Posterior cingulate gyrus (tissue), 11 donors: ENCODE results near the gene NAPG.
"Not testable (repeated sequence)": the region's sequence is repeated elsewhere in the genome, so short reads cannot be mapped to it uniquely, and the experiment has no call there.

Source experiments
- DNase-seq, 10 donors: peaks; one replicate each; pipeline versions ENCODE4 v3.0.0 to v3.0.0-alpha.2; 2020 to 2021; ENCODE audit warnings: mixed read lengths in 3 of 10
- intact Hi-C: fragments of 100-400 bp; cut with DNase I; formaldehyde crosslinking; loops from one replicate; pipeline ENCODE4 v1.15.1; 2023

Gene NAPG

DNA sequence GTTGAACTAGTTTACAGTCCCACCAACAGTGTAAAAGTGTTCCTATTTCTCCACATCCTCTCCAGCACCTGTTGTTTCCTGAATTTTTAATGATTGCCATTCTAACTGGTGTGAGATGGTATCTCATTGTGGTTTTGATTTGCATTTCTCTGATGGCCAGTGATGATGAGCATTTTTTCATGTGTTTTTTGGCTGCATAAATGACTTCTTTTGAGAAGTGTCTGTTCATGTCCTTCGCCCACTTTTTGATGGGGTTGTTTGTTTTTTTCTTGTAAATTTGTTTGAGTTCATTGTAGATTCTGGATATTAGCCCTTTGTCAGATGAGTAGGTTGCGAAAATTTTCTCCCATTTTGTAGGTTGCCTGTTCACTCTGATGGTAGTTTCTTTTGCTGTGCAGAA is 47.4 kb downstream of the NAPG start:
- DNase-seq, intact Hi-C loops: not testable (repeated sequence)

DNA sequence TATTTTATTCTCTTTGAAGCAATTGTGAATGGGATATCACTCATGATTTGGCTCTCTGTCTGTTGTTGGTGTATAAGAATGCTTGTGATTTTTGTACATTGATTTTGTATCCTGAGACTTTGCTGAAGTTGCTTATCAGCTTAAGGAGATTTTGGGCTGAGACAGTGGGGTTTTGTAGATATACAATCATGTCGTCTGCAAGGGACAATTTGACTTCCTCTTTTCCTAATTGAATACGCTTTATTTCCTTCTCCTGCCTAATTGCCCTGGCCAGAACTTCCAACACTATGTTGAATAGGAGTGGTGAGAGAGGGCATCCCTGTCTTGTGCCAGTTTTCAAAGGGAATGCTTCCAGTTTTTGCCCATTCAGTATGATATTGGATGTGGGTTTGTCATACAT is 48.6 kb downstream of the NAPG start:
- intact Hi-C loops, DNase-seq: not testable (repeated sequence)

DNA sequence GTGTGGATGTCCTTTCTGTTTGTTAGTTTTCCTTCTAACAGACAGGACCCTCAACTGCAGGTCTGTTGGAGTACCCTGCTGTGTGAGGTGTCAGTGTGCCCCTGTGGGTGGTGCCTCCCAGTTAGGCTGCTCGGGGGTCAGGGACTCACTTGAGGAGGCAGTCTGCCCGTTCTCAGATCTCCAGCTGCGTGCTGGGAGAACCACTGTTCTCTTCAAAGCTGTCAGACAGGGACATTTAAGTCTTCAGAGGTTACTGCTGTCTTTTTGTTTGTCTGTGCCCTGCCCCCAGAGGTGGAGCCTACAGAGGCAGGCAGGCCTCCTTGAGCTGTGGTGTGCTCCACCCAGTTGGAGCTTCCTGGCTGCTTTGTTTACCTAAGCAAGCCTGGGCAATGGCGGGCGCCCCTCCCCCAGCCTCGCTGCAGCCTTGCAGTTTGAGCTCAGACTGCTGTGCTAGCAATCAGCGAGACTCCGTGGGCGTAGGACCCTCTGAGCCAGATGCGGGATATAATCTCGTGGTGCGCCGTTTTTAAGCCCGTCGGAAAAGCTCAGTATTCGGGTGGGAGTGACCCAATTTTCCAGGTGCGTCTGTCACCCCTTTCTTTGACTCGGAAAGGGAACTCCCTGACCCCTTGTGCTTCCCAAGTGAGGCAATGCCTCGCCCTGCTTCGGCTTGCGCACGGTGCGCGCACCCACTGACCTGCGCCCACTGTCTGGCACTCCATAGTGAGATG is 52.2 kb downstream of the NAPG start:
- intact Hi-C loops, DNase-seq: not testable (repeated sequence)

DNA sequence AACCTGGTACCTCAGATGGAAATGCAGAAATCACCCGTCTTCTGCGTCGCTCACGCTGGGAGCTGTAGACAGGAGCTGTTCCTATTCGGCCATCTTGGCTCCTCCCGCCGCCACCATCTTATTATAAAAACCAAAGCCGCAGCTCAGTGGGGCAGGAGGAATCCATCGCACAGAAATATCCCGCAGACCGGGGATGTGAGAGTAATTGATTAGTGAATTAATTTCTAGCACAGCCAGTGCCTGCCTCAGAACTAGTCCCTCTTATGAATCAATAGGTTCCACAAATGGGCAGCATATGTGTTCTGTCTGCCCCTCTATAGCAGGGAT is 52.7 kb downstream of the NAPG start:
- intact Hi-C loops, DNase-seq: not testable (repeated sequence)

DNA sequence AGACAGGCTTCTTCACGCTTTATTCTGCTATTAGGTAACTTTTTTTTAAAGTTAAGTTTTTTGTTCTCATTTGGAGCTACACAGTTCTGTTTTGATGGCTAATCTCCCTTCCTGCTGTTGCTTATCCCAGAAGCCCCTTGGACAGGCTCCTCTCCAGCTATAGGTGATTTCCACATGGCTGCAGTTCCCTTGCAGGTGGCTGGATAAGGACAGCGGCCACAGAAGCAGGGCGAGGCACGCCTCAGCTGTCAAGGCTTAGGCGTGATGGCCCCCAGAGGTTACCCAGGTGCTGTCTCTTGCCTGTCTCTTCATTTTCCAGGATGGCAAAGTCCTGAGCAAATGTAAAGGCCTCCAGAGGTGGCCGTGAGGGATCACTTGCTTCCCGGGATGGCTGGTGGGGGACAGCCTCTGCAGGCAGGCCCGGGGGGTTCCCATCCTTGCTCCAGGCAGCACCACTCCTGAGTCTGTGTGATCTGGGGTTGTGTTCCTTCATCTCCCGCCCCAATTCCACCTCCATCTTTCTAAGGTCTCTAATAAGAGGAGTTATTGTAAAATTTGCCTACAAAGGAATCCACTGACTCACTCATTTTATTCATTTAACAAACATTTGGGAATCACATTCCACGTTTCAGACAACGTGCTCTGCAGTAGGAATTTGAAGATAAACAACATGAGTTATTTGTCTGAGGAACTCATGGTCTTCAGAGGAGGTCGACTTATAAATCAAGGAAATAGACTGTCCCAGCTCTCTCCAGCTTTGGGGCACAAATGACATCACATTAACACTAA is 53.4 kb downstream of the NAPG start:
- intact Hi-C loops, result no loop called here
- no peak for DNase-seq

DNA sequence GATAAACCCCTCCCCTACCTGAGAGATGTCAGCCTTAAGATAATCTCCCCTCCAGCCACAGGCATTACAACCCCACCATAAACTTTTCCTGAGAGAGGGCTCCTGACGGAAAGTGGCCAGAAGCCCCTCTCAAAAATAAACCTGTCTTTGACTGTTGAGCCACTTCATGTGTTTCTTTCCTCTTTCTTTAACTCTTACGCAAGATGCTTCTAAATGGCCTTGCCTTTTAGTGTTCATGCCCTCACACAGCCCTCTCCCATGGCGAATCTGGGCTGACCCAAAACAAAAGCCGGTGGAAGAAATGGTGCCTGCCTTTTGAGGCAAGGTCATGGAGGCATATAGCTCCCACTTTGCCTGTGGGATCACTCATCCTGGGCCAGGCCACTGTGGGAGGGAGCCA is 54.4 kb downstream of the NAPG start:
- intact Hi-C loops, result no loop called here

DNA sequence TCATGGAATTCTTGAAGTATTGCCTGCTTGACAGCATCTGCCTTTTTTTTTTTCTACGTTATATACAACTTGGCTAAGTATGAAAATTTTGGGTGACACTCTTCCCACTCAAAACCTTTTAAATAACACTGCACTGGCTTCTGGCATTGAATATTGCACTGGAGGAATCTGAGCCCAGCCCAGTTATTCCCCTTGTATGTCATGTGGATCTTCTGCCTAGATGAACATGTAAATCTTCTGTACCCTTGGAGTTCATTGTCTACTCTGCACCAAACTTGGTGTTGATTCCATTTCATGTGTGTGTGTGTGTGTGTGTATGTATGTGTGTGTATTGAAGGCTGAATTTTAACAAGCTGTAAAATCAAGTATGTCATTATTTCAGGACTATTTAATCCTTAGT is 59.4 kb downstream of the NAPG start:
- intact Hi-C loops, result no loop called here
- no peak for DNase-seq

More for the DNA sequence above, 54.4 kb downstream of the NAPG start:
- no peak for DNase-seq

DNA sequence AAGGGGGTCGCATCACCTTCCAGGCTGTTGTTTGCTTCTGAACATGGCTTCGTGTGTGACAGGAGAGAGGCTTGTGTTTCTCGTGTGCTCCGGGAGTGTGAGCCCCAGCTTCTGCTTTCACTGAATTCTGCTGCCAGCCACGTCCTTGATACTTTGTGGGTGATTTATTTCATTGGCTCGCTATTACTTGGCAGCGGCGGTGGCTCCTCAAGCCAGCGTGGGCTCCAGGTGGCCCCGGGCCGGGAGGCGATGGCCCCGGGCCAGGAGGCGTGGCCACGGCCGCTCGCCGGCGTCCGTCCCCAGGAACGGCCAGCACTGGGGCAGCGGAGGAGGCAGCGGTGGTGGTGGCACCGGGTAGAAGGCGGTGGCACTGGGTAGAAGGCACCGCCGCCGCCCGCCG is 63.1 kb downstream of the NAPG start:
- no peak for DNase-seq
- intact Hi-C loops, result no loop called here

DNA sequence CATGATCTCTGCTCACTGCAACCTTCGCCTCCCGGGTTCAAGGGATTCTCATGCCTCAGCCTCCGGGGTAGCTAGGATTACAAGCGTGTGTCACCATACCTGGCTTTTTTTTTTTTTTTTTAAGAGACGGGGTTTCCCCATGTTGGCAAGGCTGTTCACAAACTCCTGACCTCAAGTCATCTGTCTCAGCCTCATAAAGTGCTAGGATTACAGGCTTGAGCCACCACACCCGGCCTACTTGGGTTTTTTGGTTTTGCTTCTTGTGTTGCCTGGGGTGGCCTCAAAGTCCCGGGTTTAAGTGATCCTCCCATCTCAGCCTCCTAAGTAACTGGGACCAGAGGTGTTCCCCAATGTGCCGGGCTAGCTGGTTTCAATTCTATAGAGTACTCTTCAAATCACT is 64.6 kb downstream of the NAPG start:
- DNase-seq, result no peak
- intact Hi-C loops, result no loop called here

DNA sequence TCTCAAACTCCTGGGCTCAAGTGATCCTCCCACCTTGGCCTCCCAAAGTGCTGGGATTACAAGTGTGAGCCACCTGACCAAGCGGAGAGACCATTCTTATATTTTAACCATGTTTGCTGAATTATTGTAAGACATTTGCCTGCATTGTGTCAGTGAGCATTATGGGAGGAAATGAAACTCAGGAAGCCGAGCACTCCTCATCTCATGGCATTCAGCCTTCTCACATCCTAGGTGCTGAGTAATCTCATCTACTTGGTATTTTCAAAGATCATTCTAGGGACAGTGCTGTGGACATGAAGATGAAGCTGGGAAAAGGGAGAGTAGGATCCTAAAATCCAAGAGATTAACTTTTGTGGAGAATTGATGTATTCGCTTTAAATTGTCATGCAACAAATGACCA is 66.1 kb downstream of the NAPG start:
- intact Hi-C loops, result no loop called here
- DNase-seq, result no peak

DNA sequence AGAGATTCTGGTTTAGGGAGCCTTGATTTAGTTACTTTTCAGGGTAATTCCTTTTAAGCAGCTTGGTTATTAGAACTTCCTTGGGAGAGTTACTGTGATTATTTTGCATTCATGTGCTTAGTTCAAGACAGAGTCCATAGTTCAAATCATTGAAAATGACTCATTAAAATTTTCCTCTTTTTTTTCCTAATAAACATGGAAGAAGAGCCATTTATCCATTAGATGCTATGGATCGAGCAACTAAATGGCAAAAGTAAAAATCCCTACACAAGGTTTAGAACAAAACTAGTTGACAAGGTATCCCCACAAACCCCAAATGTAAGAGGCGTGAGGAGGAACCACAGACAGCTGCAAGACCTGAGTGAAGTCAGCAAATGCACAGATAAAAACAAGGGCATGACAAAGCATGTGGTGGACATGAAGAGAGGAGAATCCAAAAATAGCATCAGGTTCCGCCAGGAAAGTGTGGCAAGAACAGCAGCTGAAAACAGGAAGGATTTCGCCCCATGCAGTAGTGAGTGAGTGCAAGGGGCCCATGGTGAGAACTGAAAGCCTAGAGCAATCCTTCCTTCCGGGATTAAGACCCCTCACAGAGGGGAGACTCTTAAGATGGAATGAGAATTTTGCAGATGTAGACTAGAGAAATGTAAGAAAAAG is 67.7 kb downstream of the NAPG start:
- DNase-seq, intact Hi-C loops: not testable (repeated sequence)

DNA sequence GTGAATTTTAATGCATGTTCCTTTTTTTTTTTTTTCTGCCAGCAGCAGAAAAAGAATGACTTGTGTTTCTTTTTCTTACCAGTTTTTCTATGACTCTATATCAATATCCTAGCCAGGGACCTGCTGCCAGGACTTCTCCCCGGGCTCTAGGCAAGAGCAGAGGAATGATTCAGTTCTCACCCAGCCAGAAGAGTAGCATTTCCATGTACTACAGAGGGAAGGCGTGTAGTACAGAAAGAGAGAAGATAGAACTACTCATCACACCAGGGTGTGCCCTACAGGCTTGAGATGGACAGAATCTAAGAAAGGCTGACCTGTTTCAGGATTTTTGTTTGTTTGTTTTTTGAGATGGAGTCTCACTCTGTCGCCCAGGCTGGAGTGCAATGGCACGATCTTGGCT is 70.1 kb downstream of the NAPG start:
- intact Hi-C loops, result not testable (repeated sequence)

DNA sequence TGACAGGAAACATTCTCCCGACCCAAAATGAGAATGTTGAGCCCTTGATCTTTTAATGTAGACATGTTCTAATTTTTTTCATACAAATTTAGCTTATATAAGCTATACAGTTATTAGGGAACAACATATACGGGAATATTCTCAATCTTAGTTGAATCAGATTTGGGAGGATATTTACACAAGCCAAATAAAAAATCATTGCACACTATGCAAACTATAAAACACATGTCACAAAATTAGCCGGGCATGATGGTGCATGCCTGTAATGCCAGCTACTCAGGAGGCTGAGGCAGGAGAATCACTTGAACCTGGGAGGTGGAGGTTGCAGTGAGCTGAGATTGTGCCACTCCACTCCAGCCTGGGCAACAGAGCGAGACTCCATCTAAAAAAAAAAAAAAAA is 71.9 kb downstream of the NAPG start:
- intact Hi-C loops, DNase-seq: not testable (repeated sequence)

More for the DNA sequence above, 70.1 kb downstream of the NAPG start:
- not testable (repeated sequence) for DNase-seq

DNA sequence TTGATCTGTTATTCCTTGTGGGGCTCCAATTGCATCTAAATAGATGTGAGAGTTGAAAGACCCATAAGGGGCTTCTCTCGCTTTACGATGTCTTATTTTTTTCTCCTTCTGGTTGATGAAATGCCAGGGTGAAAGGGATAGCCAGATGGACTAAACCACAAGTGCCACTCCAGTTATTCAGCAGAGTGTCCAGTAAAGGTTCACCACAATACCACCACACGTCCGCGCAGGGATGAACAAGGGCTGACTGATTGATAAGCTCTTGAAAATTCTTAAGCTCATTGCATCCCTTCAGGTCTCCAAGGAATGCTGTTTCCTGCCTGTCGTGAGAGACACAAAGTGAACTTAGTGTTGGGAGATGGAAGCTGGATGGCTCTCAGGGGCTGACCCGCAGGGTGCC is 74.9 kb downstream of the NAPG start:
- not testable (repeated sequence) for DNase-seq

More for the DNA sequence above, 74.9 kb downstream of the NAPG start:
- intact Hi-C loops, result not testable (repeated sequence)
